GM12873 (cell line): ENCODE data around the gene CCL24.

ENCODE experiments used
- TF ChIP-seq, protein P1 (sequence below): IDR thresholded peaks from 2 replicates; pipeline ENCODE4 v1.5.1; 2012; ENCODE audit warnings: low read depth, mild to moderate bottlenecking, moderate library complexity, low read length, control low read depth; ENCODE audit not compliant: insufficient read depth; ENCODE audit errors: missing control alignments

Gene CCL24

DNA sequence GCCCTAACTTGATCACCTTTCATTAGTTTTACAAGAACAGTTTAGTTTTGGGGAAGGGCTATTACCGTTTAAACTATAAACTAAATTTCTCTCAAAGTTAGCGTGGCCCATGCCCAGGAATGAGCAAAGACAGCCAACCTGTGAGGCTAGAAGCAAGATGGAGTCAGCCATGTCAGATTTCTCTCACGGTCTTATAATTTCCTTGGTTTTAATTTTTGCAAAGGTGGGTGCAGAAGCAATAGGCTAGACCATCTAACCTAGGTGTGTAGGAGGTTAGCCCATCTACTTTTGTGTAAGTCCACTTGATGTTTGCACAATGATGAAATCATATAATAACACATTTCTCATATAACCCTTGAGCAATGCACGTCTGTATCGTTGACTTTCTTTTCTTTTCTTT, 8.9 kb downstream of the CCL24 start:
- TF ChIP-seq, protein P1, sequence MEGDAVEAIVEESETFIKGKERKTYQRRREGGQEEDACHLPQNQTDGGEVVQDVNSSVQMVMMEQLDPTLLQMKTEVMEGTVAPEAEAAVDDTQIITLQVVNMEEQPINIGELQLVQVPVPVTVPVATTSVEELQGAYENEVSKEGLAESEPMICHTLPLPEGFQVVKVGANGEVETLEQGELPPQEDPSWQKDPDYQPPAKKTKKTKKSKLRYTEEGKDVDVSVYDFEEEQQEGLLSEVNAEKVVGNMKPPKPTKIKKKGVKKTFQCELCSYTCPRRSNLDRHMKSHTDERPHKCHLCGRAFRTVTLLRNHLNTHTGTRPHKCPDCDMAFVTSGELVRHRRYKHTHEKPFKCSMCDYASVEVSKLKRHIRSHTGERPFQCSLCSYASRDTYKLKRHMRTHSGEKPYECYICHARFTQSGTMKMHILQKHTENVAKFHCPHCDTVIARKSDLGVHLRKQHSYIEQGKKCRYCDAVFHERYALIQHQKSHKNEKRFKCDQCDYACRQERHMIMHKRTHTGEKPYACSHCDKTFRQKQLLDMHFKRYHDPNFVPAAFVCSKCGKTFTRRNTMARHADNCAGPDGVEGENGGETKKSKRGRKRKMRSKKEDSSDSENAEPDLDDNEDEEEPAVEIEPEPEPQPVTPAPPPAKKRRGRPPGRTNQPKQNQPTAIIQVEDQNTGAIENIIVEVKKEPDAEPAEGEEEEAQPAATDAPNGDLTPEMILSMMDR: no peak

DNA sequence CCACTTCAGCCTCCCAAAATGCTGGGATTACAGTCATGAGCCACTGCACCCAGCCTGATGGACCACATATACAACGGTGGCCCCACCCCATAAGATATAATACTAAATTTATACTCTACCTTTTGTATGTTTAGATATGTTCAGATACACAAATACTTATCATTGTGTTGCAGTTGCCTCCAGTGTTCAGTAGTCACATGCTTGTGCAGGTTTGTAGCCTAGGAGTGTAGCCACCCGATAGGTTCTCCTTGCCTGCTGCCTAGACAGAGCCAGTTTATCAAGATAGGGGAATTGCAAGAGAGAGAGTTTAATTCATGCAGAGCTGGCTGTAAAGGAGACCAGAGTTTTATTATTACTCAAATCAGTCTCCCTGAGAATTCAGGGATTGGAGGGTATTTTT, 9.6 kb downstream of the CCL24 start:
- TF ChIP-seq, protein P1: no peak

GRCh38 chr7:75802552-75802821, 11.1 kb downstream of the CCL24 start:
- TF ChIP-seq, protein P1: no peak

DNA sequence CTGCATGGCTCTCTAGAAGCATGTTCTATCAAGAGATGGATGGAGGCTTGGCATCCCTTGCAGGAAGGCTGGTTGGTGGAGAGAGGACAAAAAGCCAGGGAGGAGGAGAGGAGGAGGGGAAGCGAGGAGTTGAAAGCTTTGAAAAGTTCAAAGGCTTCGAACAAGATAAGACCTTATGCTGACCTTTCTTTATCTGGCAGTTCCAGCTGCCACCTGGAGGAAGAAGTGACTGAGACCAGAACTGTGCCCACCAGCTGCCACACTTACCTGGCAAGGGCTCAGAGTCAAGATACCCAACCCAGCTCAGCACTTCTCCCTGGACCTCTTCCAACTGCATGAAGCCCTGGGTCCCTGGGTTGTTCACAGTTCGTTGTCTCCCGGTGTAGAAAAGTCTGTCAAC, 14.8 kb downstream of the CCL24 start:
- TF ChIP-seq, protein P1: no peak

DNA sequence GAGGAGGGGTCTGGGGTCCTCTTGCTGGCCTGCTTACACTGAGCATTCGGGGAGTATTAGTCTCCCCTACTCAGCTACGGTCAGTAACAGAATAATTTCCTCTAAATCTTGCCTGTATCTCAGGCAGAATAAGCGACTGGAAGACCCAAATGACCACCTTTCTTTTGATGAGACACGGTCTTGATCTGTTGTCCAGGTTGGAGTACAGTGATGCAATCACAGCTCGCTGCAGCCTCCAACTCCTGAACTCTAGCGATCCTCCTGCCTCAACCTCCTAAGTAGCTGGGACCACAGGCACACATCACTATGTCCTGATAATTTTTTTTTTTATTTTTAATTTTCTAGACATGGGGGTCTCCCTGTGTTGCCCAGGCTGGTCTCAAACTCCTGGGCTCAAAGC, 17.2 kb downstream of the CCL24 start:
- TF ChIP-seq, protein P1: no peak

DNA sequence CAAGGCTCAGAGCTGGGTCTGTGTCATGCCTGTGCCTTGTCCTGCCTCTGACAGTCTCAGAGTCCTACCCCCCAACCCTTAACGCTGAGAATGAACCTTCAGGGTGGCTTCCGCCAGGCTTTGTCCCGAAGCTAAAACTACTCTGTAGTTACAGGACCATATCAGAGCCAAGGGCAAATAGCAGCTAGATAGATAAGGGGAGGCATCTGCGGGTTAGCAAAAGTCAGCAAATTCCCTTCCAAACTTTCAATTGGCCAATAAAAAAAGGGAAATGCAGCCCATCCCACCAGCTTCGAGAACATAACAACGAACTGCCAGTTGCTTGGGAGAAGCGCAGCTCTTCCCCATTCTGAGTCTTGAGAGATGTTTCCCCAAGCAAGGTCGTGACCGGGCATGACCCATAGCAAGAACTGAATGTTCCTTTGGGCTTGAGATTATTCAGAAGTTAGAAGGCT, 17.7 kb downstream of the CCL24 start:
- TF ChIP-seq, protein P1: no peak

DNA sequence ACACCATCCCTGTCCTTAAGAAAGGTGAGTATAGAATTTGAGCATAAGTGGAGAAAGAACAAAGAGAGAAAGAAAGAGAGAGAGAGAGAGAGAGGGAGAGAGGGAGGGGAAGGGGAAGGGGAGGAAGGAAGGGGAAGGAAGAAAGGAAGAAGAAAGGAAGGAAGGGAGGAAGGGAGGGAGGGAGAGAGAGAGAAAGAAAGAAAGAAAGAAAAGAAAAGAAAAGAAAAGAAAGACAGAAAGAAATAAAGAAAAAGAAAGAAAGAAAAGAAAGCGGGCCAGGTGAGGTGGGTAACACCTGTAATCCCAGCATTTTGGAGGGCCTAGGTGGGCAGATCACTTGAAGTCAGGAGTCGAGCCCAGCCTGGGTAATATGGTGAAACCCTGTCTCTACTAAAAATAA, 19.9 kb downstream of the CCL24 start:
- TF ChIP-seq, protein P1: no peak
